HG02678 (cell line): ENCODE results near the gene CCDC71.
A peak's percentile ranks its signal among the peaks of the same experiment; 100 is the strongest.

Experiments
- ATAC-seq: cut with Tn5 transposase; IDR thresholded peaks from one replicate; pipeline ENCODE4 v1.9.1; 2021; ENCODE audit warnings: mild to moderate bottlenecking, moderate library complexity; ENCODE audit not compliant: unreplicated experiment

CCDC71 gene

GRCh38 chr3:49132073-49132436 lies 34.1 kb downstream of the CCDC71 start:
- ATAC-seq: no peak

- ATAC-seq: no peak
Observed at GRCh38 chr3:49131576-49131975, 34.6 kb downstream of the CCDC71 start.

- ATAC-seq: no peak
Observed at GRCh38 chr3:49131040-49131439, 35.1 kb downstream of the CCDC71 start.

GRCh38 chr3:49124991-49125670 lies 41.0 kb downstream of the CCDC71 start:
- no peak for ATAC-seq

GRCh38 chr3:49124203-49124602 lies 41.9 kb downstream of the CCDC71 start:
- no peak for ATAC-seq

GRCh38 chr3:49123687-49124086 lies 42.4 kb downstream of the CCDC71 start:
- ATAC-seq: no peak

GRCh38 chr3:49122886-49123545 lies 43.1 kb downstream of the CCDC71 start:
- ATAC-seq: no peak

- no peak for ATAC-seq
Observed at GRCh38 chr3:49122451-49122850, 43.7 kb downstream of the CCDC71 start.

- ATAC-seq: no peak
Observed at GRCh38 chr3:49122022-49122421, 44.1 kb downstream of the CCDC71 start.

GRCh38 chr3:49121132-49121736 lies 44.9 kb downstream of the CCDC71 start:
- no peak for ATAC-seq

- ATAC-seq: peak; percentile 85
Observed at GRCh38 chr3:49120438-49121131, 45.5 kb downstream of the CCDC71 start, which contains the start of gene USP19. USP19 (minus strand) TSS chr3:49120823; CDS start chr3:49119145, 1,678 bp downstream.

GRCh38 chr3:49120096-49120437 lies 46.1 kb downstream of the CCDC71 start:
- ATAC-seq: no peak

GRCh38 chr3:49119439-49119838 lies 46.7 kb downstream of the CCDC71 start:
- ATAC-seq: no peak

GRCh38 chr3:49119036-49119435 lies 47.1 kb downstream of the CCDC71 start:
- no peak for ATAC-seq
